SH-SY5Y (cell line): ENCODE measurements around the gene STMN1.

Experiments
- GATA2 ChIP-seq: IDR thresholded peaks from 2 replicates; pipeline ENCODE4 v1.6.1; 2011; ENCODE audit warnings: mild to moderate bottlenecking, low read depth, low read length
- GATA3 ChIP-seq: IDR thresholded peaks from 2 replicates; pipeline ENCODE4 v1.6.1; 2011; ENCODE audit warnings: low read depth, mild to moderate bottlenecking, low read length, moderate library complexity

DNA sequence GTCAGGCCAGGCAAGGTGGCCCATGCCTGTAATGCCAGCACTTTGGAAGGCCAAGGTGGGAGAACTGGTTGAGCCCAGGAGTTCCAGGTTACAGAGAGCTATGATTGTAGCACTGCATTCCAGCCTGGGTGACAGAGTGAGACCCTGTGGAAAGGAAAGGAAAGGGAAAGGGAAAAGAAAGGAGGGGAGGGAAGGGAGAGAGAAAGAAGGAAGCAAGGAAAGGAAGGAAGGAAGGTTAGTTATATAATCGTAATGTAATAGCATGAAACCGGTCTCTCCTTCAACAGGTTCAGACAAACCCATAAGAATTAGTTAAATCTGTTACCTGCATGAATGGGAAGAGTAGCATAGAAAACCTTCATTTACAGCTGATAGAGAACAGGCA lies 29.5 kb downstream of the STMN1 start:
- no peak for TF ChIP-seq GATA2
- TF ChIP-seq GATA3 = no peak
